Activated naive CD8-positive, alpha-beta T cell treated with anti-CD3 and anti-CD28 coated beads for 36 hours (primary cell): ENCODE data around the gene ATP8B1. TPM values are rescaled to one million over a fixed set of nuclear protein-coding genes. Genes with fewer than 3 reads are reported as not detected.
A peak's percentile ranks its signal among the peaks of the same experiment; 100 is the strongest.

Experiments
- DNase-seq: peaks from one replicate; pipeline ENCODE4 v3.0.0; 2021
- H3K27ac Mint-ChIP-seq: one replicate; pipeline ENCODE4 v1.8.0; 2022; ENCODE audit warnings: mild to moderate bottlenecking, moderate library complexity, mixed read lengths
- H3K27me3 Mint-ChIP-seq: one replicate; pipeline ENCODE4 v1.8.0; 2022; ENCODE audit warnings: mild to moderate bottlenecking, mixed read lengths
- H3K36me3 Mint-ChIP-seq: one replicate; pipeline ENCODE4 v1.8.0; 2021; ENCODE audit warnings: mild to moderate bottlenecking, mixed read lengths
- H3K4me1 Mint-ChIP-seq: one replicate; pipeline ENCODE4 v1.8.0; 2021; ENCODE audit warnings: mixed read lengths
- H3K4me3 Mint-ChIP-seq: one replicate; pipeline ENCODE4 v1.8.0; 2022; ENCODE audit warnings: mild to moderate bottlenecking, moderate library complexity, mixed read lengths
- H3K9me3 Mint-ChIP-seq: one replicate; pipeline ENCODE4 v1.8.0; 2022; ENCODE audit warnings: mixed read lengths
- total RNA-seq, 2 experiments: library from RNA; stranded (reverse); gene quantifications; one replicate each; pipeline ENCODE4 v1.2.3, GENCODE V29; 2021

The ATP8B1 gene
- total RNA-seq, 2 experiments from 2014 or later = 1.4 to 1.5 TPM

DNA sequence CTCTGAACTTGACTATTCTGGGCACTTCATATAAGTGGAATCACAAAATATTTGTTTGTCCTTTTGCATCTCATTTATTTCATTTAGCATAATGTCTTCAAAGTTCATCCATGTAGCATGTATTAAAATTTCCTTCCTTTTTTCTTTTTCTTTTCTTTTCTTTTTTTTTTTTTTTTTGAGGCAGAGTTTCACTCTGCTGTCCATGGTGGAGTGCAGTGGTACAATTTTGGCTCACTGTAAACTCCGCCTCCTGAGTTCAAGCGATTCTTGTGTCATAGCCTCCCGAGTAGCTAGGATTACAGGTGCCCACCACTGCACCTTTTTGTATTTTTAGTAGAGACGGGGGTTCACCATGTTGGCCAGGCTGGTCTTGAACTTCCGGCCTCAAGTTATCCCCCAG, 11.9 kb downstream of the ATP8B1 start:
- DNase-seq = no peak
- Mint-ChIP-seq H3K4me1 (no peaks in the 10 kb centered on the region), H3K27me3 (peaks cover 21% of the 10 kb centered on the region), H3K9me3 (peaks cover 3% of the 10 kb centered on the region), H3K27ac (no peak overlapping the region), H3K36me3 (peaks cover 3% of the 10 kb centered on the region), H3K4me3 (no peak overlapping the region)

DNA sequence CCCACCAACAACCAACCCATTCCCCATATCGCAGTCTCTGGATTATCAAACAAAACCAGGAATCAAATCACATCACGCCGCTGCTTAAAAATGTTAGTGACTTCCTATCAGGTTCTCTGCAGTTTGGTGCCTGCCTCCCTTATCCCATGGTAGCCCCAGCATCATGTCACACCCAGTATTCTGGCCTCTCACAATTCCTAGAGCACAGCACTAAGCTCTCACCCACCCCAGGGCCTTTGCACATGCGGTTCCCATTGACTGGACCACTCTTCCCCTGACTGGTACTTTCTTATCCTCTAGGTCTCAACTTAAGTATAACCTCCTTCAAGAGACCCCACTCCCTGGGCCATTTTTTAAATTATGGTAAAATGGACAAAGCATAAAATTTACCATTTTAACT, 12.8 kb downstream of the ATP8B1 start:
- no peak for DNase-seq
- H3K4me3 Mint-ChIP-seq = no peak overlapping the region
- no peaks in the 10 kb centered on the region for H3K9me3 Mint-ChIP-seq
- H3K27ac Mint-ChIP-seq = no peak overlapping the region
- peaks cover 12% of the 10 kb centered on the region for H3K27me3 Mint-ChIP-seq
- no peaks in the 10 kb centered on the region for H3K4me1 Mint-ChIP-seq
- peaks cover 3% of the 10 kb centered on the region for H3K36me3 Mint-ChIP-seq

DNA sequence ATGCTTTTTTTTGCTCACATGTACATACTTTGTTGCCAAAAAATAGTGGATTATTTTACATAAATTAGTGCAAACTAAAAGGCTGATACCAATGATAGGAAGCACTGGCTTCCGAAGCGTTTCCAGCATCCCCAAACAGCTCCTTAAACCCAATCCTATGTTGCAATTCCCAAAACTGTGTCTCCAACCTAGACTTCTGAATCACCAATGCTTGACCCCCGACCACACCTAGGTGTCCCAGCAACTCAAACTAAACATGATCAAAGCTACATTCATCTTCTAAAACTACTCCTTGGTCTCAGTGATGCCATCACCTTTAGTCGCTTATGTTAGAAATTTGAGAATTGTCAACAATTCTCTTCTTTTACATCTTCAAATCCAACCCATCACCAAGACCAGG, 13.4 kb downstream of the ATP8B1 start:
- peaks cover 3% of the 10 kb centered on the region for H3K36me3 Mint-ChIP-seq
- H3K4me3 Mint-ChIP-seq = no peak overlapping the region
- peaks cover 8% of the 10 kb centered on the region for H3K27me3 Mint-ChIP-seq
- no peak for DNase-seq
- no peak overlapping the region for H3K27ac Mint-ChIP-seq
- H3K4me1 Mint-ChIP-seq = no peaks in the 10 kb centered on the region
- no peaks in the 10 kb centered on the region for H3K9me3 Mint-ChIP-seq

DNA sequence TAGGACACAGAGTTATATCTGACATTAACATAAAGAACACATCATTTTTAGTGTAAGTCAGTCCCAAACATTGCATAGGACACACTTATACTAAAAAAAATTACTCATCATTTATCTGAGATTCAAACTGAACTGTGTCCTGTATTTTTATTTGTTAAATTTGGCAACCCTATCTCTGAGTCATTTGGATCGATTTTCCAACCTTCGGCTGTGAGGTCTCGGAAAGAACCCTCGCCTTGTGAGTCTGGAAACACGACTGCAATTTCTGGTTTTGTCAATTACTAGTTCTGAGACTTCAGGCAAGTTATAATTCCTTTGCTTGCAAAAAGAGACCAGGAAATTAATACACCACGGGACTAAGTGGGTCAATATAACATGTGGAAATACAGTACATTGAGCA, 14.0 kb downstream of the ATP8B1 start:
- H3K9me3 Mint-ChIP-seq = no peaks in the 10 kb centered on the region
- no peak for DNase-seq
- no peak overlapping the region for H3K4me3 Mint-ChIP-seq
- H3K4me1 Mint-ChIP-seq = peaks cover 3% of the 10 kb centered on the region
- H3K36me3 Mint-ChIP-seq = no peaks in the 10 kb centered on the region
- peaks cover 8% of the 10 kb centered on the region for H3K27me3 Mint-ChIP-seq
- H3K27ac Mint-ChIP-seq = no peak overlapping the region

DNA sequence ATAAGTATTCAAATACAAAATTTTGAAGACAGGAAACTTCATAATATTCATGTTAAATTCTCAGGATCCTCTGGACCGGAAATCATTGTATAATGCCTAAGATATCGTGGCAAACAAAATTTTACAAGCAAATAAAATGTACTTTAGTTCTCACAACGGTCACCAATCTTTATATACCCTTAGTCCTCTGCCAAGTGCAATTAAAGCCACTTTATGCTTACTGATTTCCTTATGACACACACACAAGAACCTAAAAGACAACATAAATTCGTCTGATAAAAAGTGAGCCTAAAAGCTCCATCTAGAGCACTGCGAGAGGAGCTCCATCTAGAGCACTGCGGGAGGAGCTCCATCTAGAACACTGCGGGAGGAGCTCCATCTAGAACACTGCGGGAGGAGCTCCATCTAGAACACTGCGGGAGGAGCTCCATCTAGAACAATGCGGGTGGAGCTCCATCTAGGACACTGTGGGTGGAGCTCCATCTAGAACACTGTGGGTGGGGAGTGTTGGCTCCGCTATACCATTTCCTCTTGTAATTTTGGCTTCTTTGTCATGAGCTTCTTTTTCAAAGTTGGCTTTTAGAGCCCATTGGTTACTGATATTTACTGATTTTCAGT, 15.9 kb downstream of the ATP8B1 start:
- Mint-ChIP-seq H3K27me3 (no peaks in the 10 kb centered on the region), H3K4me1 (peaks cover 3% of the 10 kb centered on the region), H3K27ac (no peak overlapping the region), H3K9me3 (no peaks in the 10 kb centered on the region), H3K4me3 (no peak overlapping the region), H3K36me3 (no peaks in the 10 kb centered on the region)
- DNase-seq = no peak

DNA sequence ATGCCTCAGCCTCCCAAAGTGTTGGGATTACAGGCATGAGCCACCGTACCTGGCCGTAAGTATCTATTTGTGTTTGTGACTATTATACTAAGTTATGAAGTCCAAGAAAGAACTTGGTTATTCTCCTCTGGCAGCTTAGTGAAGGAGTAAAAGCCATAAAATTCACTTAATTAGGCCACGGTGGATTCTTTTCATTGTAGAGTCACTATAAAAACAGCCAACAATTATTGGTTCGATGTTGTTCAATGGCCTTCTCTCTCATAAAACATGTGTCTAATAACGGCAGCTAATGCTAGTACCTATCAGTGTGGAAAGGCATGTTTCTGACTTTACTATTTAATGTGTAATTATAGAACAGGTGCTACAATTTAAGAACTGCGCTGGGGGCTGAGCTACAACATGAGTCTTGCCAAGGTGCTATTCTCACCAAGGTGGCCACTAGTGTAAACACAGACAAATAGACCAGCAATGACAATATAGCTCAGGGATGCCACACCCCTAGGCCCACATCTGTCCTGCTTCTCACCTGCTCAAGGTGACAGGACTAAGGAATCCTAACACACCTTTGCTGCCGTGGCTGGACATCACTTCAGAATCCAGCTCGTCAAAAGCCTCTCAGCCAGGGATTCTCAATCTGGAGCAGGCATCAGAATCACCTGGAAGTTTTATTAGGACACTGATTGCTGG, 17.2 kb downstream of the ATP8B1 start:
- Mint-ChIP-seq H3K4me1 (peaks cover 6% of the 10 kb centered on the region), H3K9me3 (no peaks in the 10 kb centered on the region), H3K4me3 (no peak overlapping the region), H3K27me3 (no peaks in the 10 kb centered on the region), H3K36me3 (no peaks in the 10 kb centered on the region), H3K27ac (no peak overlapping the region)
- DNase-seq = no peak

DNA sequence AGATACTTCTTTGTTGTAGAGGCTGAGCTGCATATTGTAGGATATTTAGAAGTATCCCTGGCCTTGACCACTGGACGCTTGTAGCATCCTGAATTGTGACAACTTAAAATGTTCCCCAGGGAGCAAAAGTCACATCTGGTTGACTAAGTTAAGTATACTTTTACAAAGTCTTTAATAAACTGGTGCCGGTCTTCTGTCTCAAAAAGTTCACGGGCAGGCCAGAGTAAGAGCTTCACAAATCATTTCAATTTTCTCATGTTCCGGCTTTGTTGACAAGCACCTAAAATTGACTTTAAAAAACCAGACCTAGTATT, 18.4 kb downstream of the ATP8B1 start:
- no peaks in the 10 kb centered on the region for H3K9me3 Mint-ChIP-seq
- no peak for DNase-seq
- H3K27me3 Mint-ChIP-seq = no peaks in the 10 kb centered on the region
- H3K27ac Mint-ChIP-seq = no peak overlapping the region
- H3K36me3 Mint-ChIP-seq = no peaks in the 10 kb centered on the region
- peaks cover 16% of the 10 kb centered on the region for H3K4me1 Mint-ChIP-seq
- no peak overlapping the region for H3K4me3 Mint-ChIP-seq

DNA sequence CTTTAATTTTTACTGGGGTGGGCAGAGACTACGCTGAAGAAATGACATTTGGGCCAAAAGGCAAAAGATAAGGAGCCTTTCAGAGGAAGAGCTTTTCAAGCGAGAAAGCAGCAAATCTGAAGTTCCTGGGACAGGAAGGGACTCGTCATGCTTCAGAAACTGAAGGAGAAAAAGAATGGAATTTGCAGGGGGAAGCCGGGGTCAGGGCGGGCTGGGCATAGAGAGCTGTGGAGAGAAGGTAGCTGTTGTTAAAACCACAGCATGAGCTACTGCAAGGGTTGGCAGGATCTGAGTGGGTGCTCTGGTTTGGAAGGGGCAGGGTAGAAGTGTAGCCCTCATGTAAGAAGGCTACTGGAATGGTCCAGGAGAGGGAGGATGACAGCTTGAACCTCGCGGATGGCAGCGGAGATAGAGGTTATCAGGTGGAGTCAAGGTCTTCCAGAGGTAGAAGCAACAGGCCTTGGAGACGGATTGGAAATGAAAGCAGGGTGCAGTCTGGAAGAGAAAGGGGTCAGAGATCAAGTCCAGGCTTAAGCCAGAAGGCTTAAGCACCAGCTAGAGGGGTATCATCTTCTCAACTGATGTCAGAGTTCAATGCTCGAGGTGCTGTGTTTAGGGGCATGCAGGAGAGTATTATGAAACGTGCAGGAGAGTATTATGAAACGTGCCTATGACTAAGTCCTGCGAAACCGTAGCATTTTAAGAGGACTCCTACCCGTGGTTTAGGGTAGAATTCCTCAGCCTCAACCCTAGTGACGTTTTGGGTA, 18.9 kb downstream of the ATP8B1 start:
- no peaks in the 10 kb centered on the region for H3K36me3 Mint-ChIP-seq
- H3K9me3 Mint-ChIP-seq = no peaks in the 10 kb centered on the region
- no peak for DNase-seq
- H3K27me3 Mint-ChIP-seq = no peaks in the 10 kb centered on the region
- H3K27ac Mint-ChIP-seq = no peak overlapping the region
- no peak overlapping the region for H3K4me3 Mint-ChIP-seq
- H3K4me1 Mint-ChIP-seq = peaks cover 16% of the 10 kb centered on the region

DNA sequence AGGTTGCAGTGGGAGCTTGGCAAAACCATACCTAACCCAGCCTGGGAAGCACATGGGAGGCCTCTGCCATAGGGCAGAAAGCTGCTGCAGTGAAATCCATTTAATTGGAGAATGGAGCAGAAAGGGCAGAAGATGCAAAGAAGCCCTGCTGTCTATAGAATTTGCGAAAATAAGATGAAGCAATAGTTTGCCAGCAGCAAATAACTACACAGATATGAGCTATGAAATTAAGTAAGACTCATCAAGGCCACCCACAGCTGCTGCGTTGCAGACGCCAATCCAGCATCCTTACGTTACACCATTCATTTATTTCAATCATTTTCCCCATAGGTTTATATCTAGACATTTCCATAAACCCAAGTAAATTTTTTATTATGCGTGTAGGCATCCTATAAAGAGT, 21.1 kb downstream of the ATP8B1 start:
- Mint-ChIP-seq H3K27me3 (no peaks in the 10 kb centered on the region), H3K4me1 (peaks cover 20% of the 10 kb centered on the region), H3K27ac (no peak overlapping the region), H3K4me3 (no peak overlapping the region), H3K36me3 (peaks cover 2% of the 10 kb centered on the region), H3K9me3 (no peaks in the 10 kb centered on the region)
- DNase-seq = no peak

DNA sequence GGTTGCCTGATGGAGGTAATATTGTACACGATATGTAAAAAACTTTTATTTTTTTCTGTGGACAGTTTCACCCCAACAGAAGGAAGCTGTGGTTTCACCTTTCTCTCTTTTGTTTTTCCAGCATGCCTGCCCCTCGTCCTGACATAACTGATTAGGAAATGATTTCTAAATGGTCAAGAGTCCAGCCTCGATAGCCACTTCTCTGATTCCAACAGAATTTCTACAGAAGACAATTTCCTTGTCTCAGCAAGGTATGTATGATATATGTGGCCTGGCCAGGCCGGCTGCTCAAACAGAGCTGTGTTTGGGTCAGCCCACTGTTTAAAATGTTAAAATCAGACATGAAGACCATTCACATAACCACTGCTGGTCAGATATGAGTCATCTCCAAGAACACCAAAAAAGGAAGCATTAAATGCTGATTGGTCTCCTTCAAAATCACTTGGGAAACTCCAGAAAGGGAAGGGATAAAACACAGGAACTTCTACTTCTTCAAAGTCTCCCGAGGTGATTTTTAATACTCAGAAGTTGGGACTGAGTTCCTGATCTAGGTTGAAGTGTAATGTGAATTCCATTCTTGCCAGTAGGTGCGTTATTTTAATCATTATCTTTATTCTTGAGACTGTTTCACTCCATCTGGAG, 22.3 kb downstream of the ATP8B1 start:
- Mint-ChIP-seq H3K4me3 (no peak overlapping the region), H3K36me3 (peaks cover 2% of the 10 kb centered on the region), H3K9me3 (no peaks in the 10 kb centered on the region), H3K4me1 (peaks cover 33% of the 10 kb centered on the region), H3K27me3 (no peaks in the 10 kb centered on the region), H3K27ac (peak overlapping the region; percentile 31)
- no peak for DNase-seq

DNA sequence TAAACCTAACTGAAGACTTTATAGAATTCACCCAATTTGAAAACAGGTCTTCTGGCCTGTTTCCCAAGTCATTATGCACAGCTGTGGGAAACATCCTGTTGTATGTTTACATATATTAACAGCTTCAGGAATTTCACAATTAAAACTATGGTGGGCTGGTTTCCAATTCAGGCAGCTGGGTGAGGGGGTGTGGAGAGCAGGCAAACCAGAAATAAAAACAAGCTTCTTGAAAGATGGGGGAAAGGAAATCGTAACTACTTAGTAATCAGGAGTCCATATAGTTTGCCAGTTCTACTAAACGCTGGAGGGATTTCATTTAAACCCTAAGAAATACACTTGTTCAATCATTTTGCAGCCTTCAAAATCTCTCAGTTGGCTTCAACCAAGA, 22.8 kb downstream of the ATP8B1 start:
- Mint-ChIP-seq H3K27ac (no peak overlapping the region), H3K4me1 (peaks cover 38% of the 10 kb centered on the region), H3K36me3 (peaks cover 2% of the 10 kb centered on the region), H3K27me3 (no peaks in the 10 kb centered on the region), H3K9me3 (no peaks in the 10 kb centered on the region), H3K4me3 (no peak overlapping the region)
- DNase-seq = no peak

DNA sequence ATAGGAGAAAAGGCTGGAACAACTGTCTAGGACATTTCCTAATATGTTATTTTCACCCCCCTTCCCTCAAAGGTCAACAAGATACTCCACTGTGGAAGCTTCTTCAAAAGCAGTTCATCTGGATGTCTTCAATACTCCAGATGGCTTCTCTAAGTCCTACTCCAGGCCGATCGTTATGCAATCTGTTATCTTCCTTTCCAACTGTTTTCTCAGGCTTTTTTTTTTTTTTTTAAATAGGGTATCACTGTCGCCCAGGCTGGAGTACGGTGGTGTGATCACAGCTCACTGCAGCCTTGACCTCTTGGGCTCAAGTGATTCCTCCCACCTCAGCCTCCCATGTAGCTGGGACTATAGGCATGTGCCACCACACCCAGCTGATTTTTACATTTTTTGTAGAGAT, 26.3 kb downstream of the ATP8B1 start:
- Mint-ChIP-seq H3K4me3 (no peak overlapping the region), H3K9me3 (no peaks in the 10 kb centered on the region), H3K27ac (peak overlapping the region; percentile 75), H3K4me1 (peaks cover 40% of the 10 kb centered on the region), H3K27me3 (no peaks in the 10 kb centered on the region), H3K36me3 (peaks cover 2% of the 10 kb centered on the region)
- no peak for DNase-seq

DNA sequence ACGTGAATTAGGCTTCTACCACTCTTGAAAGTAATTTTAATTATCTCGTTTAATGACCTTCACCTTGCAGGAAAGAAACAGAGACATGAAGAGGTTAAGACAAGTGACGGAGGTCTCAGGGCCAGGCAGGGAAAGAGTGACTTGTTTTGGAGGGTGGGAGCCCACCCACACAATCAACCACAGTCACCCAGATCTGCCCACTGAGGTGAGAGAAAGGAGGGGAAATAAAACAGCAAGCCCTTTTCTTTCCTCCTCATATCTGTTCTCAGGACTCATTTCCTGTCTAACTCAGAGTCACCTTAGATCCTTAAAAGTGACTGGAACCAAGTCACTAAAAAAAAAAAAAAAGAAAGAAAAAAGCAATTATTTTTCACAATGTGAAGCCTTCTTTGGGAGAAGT, 26.8 kb downstream of the ATP8B1 start:
- Mint-ChIP-seq H3K9me3 (no peaks in the 10 kb centered on the region), H3K27me3 (no peaks in the 10 kb centered on the region), H3K4me1 (peaks cover 40% of the 10 kb centered on the region), H3K27ac (peak overlapping the region; percentile 75), H3K4me3 (peak overlapping the region; percentile 24), H3K36me3 (peaks cover 2% of the 10 kb centered on the region)
- peak; percentile 71 for DNase-seq

DNA sequence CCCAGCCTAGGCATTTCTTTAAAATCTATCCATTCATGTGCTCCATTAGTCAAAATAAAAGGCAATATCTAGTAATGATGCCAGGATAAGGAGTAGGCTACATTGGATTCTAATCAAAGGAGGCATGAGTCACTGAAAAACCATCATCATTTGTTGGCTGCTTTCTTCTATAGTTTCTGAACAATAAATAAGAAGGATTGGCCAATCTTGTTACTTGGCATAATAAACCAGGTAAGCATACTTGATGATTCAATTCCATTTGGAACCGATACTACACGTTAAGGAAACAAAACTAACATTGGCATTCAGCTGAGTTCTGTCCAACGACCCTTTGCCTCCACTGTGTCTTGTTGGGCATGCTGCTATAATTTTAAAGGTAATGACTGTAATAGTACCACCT, 27.2 kb downstream of the ATP8B1 start:
- Mint-ChIP-seq H3K27ac (peak overlapping the region; percentile 75), H3K36me3 (peaks cover 2% of the 10 kb centered on the region), H3K4me1 (peaks cover 37% of the 10 kb centered on the region), H3K4me3 (peak overlapping the region; percentile 24), H3K9me3 (no peaks in the 10 kb centered on the region), H3K27me3 (no peaks in the 10 kb centered on the region)
- no peak for DNase-seq

DNA sequence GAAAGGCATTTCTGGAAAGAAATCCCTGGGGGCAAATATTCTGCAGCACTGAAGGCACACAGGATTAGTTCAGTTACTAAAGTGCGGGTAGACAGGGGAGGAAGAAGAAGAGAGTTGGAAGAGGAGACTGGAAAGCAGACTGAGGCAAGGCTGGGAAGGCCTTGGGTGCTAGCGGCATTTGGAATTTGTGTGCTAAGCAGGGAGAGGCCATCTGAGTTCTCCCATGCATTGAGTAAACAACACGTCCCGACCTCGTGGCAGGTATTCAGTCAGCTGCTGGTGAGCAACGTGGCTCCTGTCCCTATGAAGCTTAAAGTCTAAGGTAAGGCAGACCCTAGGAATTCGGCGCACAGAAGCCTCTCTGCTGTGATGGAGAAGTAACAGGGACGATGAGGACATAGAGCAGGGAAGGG, 30.7 kb downstream of the ATP8B1 start:
- H3K4me1 Mint-ChIP-seq = peaks cover 25% of the 10 kb centered on the region
- no peak overlapping the region for H3K4me3 Mint-ChIP-seq
- no peak for DNase-seq
- no peak overlapping the region for H3K27ac Mint-ChIP-seq
- no peaks in the 10 kb centered on the region for H3K27me3 Mint-ChIP-seq
- H3K9me3 Mint-ChIP-seq = no peaks in the 10 kb centered on the region
- no peaks in the 10 kb centered on the region for H3K36me3 Mint-ChIP-seq
